GM12878 (cell line): ENCODE measurements around the gene PCED1B. TPM values are rescaled to one million over a fixed set of nuclear protein-coding genes. Genes with fewer than 3 reads are reported as not detected.
A peak's percentile ranks its signal among the peaks of the same experiment; 100 is the strongest.

Experiments used
- ATAC-seq: fragments of 200-7000 bp; cut with Tn5 transposase; 3 replicates; pipeline ENCODE4 v1.9.1; 2020; ENCODE audit warnings: mild to moderate bottlenecking, moderate library complexity
- BruUV-seq: library from RNA; stranded (reverse); fragments of 400-500 nt; replicated peaks from 2 replicates; lab custom pipeline; 2021; lab: Mats Ljungman, UMichigan
- CTCF ChIA-PET: fragments of 300-600 bp; sonication (Branson Sonifier 250); formaldehyde crosslinking; extraction: SDS; loops from one replicate; lab custom pipeline; 2021; ENCODE audit warnings: inconsistent platforms; lab: Yijun Ruan, JAX
- POLR2A ChIA-PET: fragments of 350-600 bp; formaldehyde crosslinking; extraction: SDS; loops from one replicate; lab custom pipeline; 2021; ENCODE audit warnings: inconsistent platforms; lab: Charles Lee
- RAD21 ChIA-PET: fragments of 300-600 bp; sonication (Branson Sonifier 250); formaldehyde crosslinking; loops from one replicate; lab custom pipeline; 2023; ENCODE audit warnings: antibody characterized with exemption; ENCODE audit not compliant: unreplicated experiment; lab: Charles Lee
- SMC1A ChIA-PET: fragments of 300-600 bp; sonication (Branson Sonifier 250); formaldehyde crosslinking; loops from one replicate; lab custom pipeline; 2023; ENCODE audit not compliant: unreplicated experiment, uncharacterized antibody; lab: Charles Lee
- DNase-seq: peaks from one replicate; pipeline ENCODE4 v3.0.0-alpha.2; 2011; ENCODE audit warnings: low read depth, low spot score
- FAIRE-seq: peaks from 3 replicates; lab custom pipeline; 2011; peaks lifted over from hg19 to GRCh38; lab: Jason Lieb, UNC
- H2AFZ ChIP-seq: 2 replicates; pipeline ENCODE4 v1.6.0; 2011; ENCODE audit warnings: low read depth, low read length, control low read depth; ENCODE audit not compliant: control insufficient read depth
- H3K27ac ChIP-seq: 2 replicates; pipeline ENCODE4 v1.5.1; 2011; ENCODE audit warnings: control low read depth; ENCODE audit not compliant: control insufficient read depth, insufficient read depth
- H3K27me3 ChIP-seq, 2 experiments: replicated peaks in 1 of 2; 2 replicates each; pipeline versions ENCODE4 v1.6.0 to v1.6.1; 2011; ENCODE audit warnings: low read length in 1 of 2; ENCODE audit not compliant: control insufficient read depth in 2 of 2, insufficient read depth in 2 of 2
- H3K36me3 ChIP-seq, 2 experiments: 2 replicates each; pipeline ENCODE4 v1.5.1; 2011; ENCODE audit warnings: low read length in 1 of 2; ENCODE audit not compliant: control insufficient read depth in 2 of 2, insufficient read depth in 2 of 2
- H3K4me1 ChIP-seq: 2 replicates; pipeline ENCODE4 v1.6.1; 2011; ENCODE audit warnings: mild to moderate bottlenecking, low read length, moderate library complexity, mixed read lengths; ENCODE audit not compliant: control insufficient read depth, insufficient read depth
- H3K4me2 ChIP-seq: 2 replicates; pipeline ENCODE4 v1.6.0; 2011; ENCODE audit warnings: control low read depth; ENCODE audit not compliant: control insufficient read depth, insufficient read depth
- H3K4me3 ChIP-seq: fragments of 200-600 bp; sonication (generic); 2 replicates; pipeline ENCODE4 v1.5.1; 2016
- H3K79me2 ChIP-seq: 2 replicates; pipeline ENCODE4 v1.6.0; 2011; ENCODE audit warnings: low read length; ENCODE audit not compliant: control insufficient read depth, insufficient read depth
- H3K9ac ChIP-seq: 2 replicates; pipeline ENCODE4 v1.8.0; 2011; ENCODE audit warnings: low read length, control low read depth, mixed read lengths; ENCODE audit not compliant: control insufficient read depth, insufficient read depth
- H3K9me3 ChIP-seq: replicated peaks from 3 replicates; pipeline ENCODE4 v1.5.1; 2011; ENCODE audit warnings: mild to moderate bottlenecking, low read length; ENCODE audit not compliant: control insufficient read depth, insufficient read depth
- H4K20me1 ChIP-seq: 2 replicates; pipeline ENCODE4 v1.6.0; 2011; ENCODE audit not compliant: control insufficient read depth, insufficient read depth
- CBX5 ChIP-seq: sonication (generic); IDR thresholded peaks from 2 replicates; pipeline ENCODE4 v1.6.1; 2016; ENCODE audit warnings: low read depth, moderate library complexity, mild to moderate bottlenecking, inconsistent platforms
- E2F4 ChIP-seq: IDR thresholded peaks from 2 replicates; pipeline ENCODE4 v1.6.1; 2012; ENCODE audit warnings: low read depth, low read length, improper control_type of control experiment
- EZH2 ChIP-seq: IDR thresholded peaks from 2 replicates; pipeline ENCODE4 v1.6.1; 2012; ENCODE audit warnings: low read depth, mild to moderate bottlenecking, control low read depth, inconsistent platforms, low read length, borderline replicate concordance; ENCODE audit not compliant: control insufficient read depth
- HDGF ChIP-seq: fragments of 450-650 bp; IDR thresholded peaks from 2 replicates; pipeline ENCODE4 v1.6.1; 2016; ENCODE audit warnings: antibody characterized with exemption
- KLF5 ChIP-seq: fragments of 450-650 bp; IDR thresholded peaks from 2 replicates; pipeline ENCODE4 v1.6.1; 2014; ENCODE audit warnings: mild to moderate bottlenecking; ENCODE audit not compliant: partially characterized antibody
- POU2F2 ChIP-seq: IDR thresholded peaks from 3 replicates; pipeline ENCODE4 v1.6.1; 2011; ENCODE audit warnings: low read depth, mild to moderate bottlenecking, low read length, borderline replicate concordance
- SMARCA5 ChIP-seq: fragments of 450-650 bp; IDR thresholded peaks from 2 replicates; pipeline ENCODE4 v1.6.1; 2017; ENCODE audit warnings: mild to moderate bottlenecking
- YBX1 ChIP-seq: fragments of 450-650 bp; IDR thresholded peaks from 2 replicates; pipeline ENCODE4 v1.6.1; 2016; ENCODE audit warnings: antibody characterized with exemption
- WGBS: methylation state at CpG from one replicate; pipeline ENCODE4 v1.1.6; 2016; ENCODE audit warnings: low lambda C conversion rate; ENCODE audit not compliant: insufficient replicate concordance, insufficient coverage; ENCODE audit errors: missing lambda C conversion rate; 5-methylcytosine and 5-hydroxymethylcytosine counted together
- in situ Hi-C: fragments of 300-500 bp; cut with MboI; formaldehyde crosslinking; loops from 9 replicates; pipeline ENCODE4 v1.14.3; 2018; ENCODE audit warnings: mixed read lengths
- intact Hi-C: fragments of 100-400 bp; cut with micrococcal nuclease; formaldehyde crosslinking; loops from one replicate; pipeline ENCODE4 v1.14.2; 2022; ENCODE audit not compliant: unreplicated experiment
- polyA plus RNA-seq, 11 experiments: library from polyadenylated mRNA; depleted of rRNA in 4 of 11; unstranded in 6 of 11; stranded (reverse) in 5 of 11; fragments of >200 nt; fragmentation: Nextera tagmentation in 4 of 11; fragmentation: Illumina TruSeq in 1 of 11; extraction: Ambion mirVana in 4 of 11; extraction: Trizol in 1 of 11; gene quantifications; 1 replicate in 1 of 11; 2 replicates in 10 of 11; pipeline versions ENCODE4 v1.2.1 to v1.2.3, GENCODE V29; 2011 to 2016; ENCODE audit warnings: inconsistent platforms in 2 of 11, missing spikeins in 2 of 11, low read depth in 1 of 11
- total RNA-seq, 4 experiments: library from RNA; depleted of rRNA in 3 of 4; stranded (reverse); fragments of >200 nt in 3 of 4; fragmentation: Illumina TruSeq in 1 of 4; extraction: Trizol in 1 of 4; gene quantifications; 2 replicates each; pipeline versions ENCODE4 v1.2.1 to v1.2.3, GENCODE V29; 2013 to 2021
- TF ChIP-seq, protein P1 (sequence below), 3 experiments: IDR thresholded peaks in 2 of 3; conservative IDR thresholded peaks in 1 of 3; 2 replicates each; pipeline ENCODE4 v1.5.1; 2011; ENCODE audit warnings: low read depth in 3 of 3, low read length in 3 of 3, mild to moderate bottlenecking in 3 of 3, control low read depth in 2 of 3, moderate library complexity in 2 of 3, inconsistent platforms in 1 of 3, mixed read lengths in 1 of 3; ENCODE audit not compliant: control insufficient read depth in 2 of 3, insufficient read depth in 1 of 3; ENCODE audit errors: extremely low read depth in 1 of 3

PCED1B gene
- total and polyA plus RNA-seq, 10 of the 15 experiments (the other 5 are each of a cell fraction or from before 2014, with no cell fraction given), result 0.80 to 8.8 (median 3.0) TPM

DNA sequence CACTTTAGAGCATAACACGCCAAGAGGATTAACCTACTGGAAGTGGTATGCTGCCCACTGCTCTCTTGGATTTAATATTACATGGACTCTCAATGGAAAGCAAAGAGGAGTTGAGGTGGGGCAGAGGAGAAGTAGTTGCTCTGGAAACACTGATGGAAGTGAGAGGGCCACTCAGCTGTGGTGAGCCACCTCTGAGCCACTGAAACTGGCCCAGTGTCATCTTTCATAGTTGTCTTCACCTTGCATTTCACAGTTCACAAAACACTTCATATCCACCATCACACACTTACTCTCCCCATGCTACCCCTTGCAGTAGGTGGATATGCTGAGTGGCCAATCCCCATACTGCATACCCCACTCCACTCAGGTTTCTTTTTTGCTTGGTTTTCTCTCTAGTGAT is 12.2 kb upstream of the PCED1B start:
- Histone ChIP-seq H3K4me2 (no peak overlapping the region), H3K4me1 (no peaks in the 10 kb centered on the region), H4K20me1 (no peaks in the 10 kb centered on the region), H3K27me3 (no peaks in the 10 kb centered on the region; a peak in 1 of 4 replicates), H3K4me3 (no peak overlapping the region), H3K9me3 (no peaks in the 10 kb centered on the region), H2AFZ (no peak overlapping the region), H3K9ac (no peak overlapping the region), H3K36me3 (no peaks in the 10 kb centered on the region), H3K27ac (no peak overlapping the region), H3K79me2 (no peaks in the 10 kb centered on the region)
- no peak for FAIRE-seq
- ATAC-seq, result peak; percentile 86
- BruUV-seq, result no TSS peak
- POLR2A ChIA-PET, result no interaction called here
- intact Hi-C loops (no loop called here), in situ Hi-C loops (no loop called here)
- CTCF ChIA-PET, result no interaction called here
- WGBS, result 96% methylated on average over 1 of the region's 1 CpG
- SMC1A ChIA-PET, result interaction anchor here (0.7 kb wide), 1 partner anchor 30 kb away, joined by 3 read pairs; no protein-coding TSS in a partner anchor
- RAD21 ChIA-PET, result interaction anchor here (3.0 kb wide), 1 partner anchor 35 kb away, joined by 9 read pairs; no protein-coding TSS in a partner anchor
- TF ChIP-seq E2F4, result no peak
- TF ChIP-seq POU2F2, result no peak
- no peak for TF ChIP-seq HDGF
- DNase-seq, result no peak

GRCh38 chr12:47067771-47068431 is 11.5 kb upstream of the PCED1B start:
- ChIA-PET SMC1A (interaction anchor here (0.7 kb wide), 1 partner anchor 31 kb away, joined by 3 read pairs; no protein-coding TSS in a partner anchor), CTCF (no interaction called here), RAD21 (interaction anchor here (3.0 kb wide), 1 partner anchor 35 kb away, joined by 9 read pairs; no protein-coding TSS in a partner anchor), POLR2A (no interaction called here)
- BruUV-seq, result no TSS peak
- H3K4me3 ChIP-seq, result no peak overlapping the region
- no peak for ATAC-seq
- no peaks in the 10 kb centered on the region for H4K20me1 ChIP-seq
- no peaks in the 10 kb centered on the region for H3K9me3 ChIP-seq
- H3K4me2 ChIP-seq, result no peak overlapping the region
- in situ Hi-C loops, result no loop called here
- H3K9ac ChIP-seq, result no peak overlapping the region
- H3K27me3 ChIP-seq, result no peaks in the 10 kb centered on the region; a peak in 1 of 4 replicates
- no peaks in the 10 kb centered on the region for H3K4me1 ChIP-seq
- FAIRE-seq, result no peak
- H2AFZ ChIP-seq, result no peak overlapping the region
- no peaks in the 10 kb centered on the region for H3K36me3 ChIP-seq
- H3K27ac ChIP-seq, result no peak overlapping the region
- DNase-seq, result no peak
- WGBS, result 52% methylated on average over 5 of the region's 5 CpGs
- intact Hi-C loops, result no loop called here
- no peaks in the 10 kb centered on the region for H3K79me2 ChIP-seq
- TF ChIP-seq EZH2, result no peak
- no peak for TF ChIP-seq KLF5
- TF ChIP-seq CBX5, result no peak
- no peak for TF ChIP-seq YBX1
- TF ChIP-seq, protein P1, sequence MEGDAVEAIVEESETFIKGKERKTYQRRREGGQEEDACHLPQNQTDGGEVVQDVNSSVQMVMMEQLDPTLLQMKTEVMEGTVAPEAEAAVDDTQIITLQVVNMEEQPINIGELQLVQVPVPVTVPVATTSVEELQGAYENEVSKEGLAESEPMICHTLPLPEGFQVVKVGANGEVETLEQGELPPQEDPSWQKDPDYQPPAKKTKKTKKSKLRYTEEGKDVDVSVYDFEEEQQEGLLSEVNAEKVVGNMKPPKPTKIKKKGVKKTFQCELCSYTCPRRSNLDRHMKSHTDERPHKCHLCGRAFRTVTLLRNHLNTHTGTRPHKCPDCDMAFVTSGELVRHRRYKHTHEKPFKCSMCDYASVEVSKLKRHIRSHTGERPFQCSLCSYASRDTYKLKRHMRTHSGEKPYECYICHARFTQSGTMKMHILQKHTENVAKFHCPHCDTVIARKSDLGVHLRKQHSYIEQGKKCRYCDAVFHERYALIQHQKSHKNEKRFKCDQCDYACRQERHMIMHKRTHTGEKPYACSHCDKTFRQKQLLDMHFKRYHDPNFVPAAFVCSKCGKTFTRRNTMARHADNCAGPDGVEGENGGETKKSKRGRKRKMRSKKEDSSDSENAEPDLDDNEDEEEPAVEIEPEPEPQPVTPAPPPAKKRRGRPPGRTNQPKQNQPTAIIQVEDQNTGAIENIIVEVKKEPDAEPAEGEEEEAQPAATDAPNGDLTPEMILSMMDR (IDR thresholded peaks at IDR 0.05 in 2 of 3, conservative IDR thresholded peaks at IDR 0.05 in 1 of 3; ENCODE audit: control insufficient read depth in 2 of 3, extremely low read depth in 1 of 3, insufficient read depth in 1 of 3, low read depth in 3 of 3, low read length in 3 of 3), result no peak
- TF ChIP-seq SMARCA5, result no peak
